HG02610 (cell line): Measurements from ENCODE around the gene KCNJ5.

Experiments used
- ATAC-seq: cut with Tn5 transposase; IDR thresholded peaks from one replicate; pipeline ENCODE4 v1.9.1; 2021; ENCODE audit warnings: mild to moderate bottlenecking, moderate library complexity; ENCODE audit not compliant: unreplicated experiment

The KCNJ5 gene

GRCh38 chr11:128868841-128869671 lies 22.1 kb upstream of the KCNJ5 start:
- ATAC-seq: no peak

GRCh38 chr11:128871168-128871610 lies 20.0 kb upstream of the KCNJ5 start:
- no peak for ATAC-seq

- no peak for ATAC-seq
Observed at GRCh38 chr11:128872094-128872493, 19.1 kb upstream of the KCNJ5 start.

GRCh38 chr11:128872594-128872993 lies 18.6 kb upstream of the KCNJ5 start:
- no peak for ATAC-seq

GRCh38 chr11:128874427-128874826 lies 16.7 kb upstream of the KCNJ5 start:
- ATAC-seq: no peak

- ATAC-seq: no peak
Observed at GRCh38 chr11:128876133-128876650, 15.0 kb upstream of the KCNJ5 start.

GRCh38 chr11:128877726-128878125 lies 13.4 kb upstream of the KCNJ5 start:
- no peak for ATAC-seq

GRCh38 chr11:128878455-128878854 lies 12.7 kb upstream of the KCNJ5 start:
- no peak for ATAC-seq

- ATAC-seq: no peak
Observed at GRCh38 chr11:128879817-128880216, 11.3 kb upstream of the KCNJ5 start.

GRCh38 chr11:128881221-128881620 lies 9.9 kb upstream of the KCNJ5 start:
- ATAC-seq: no peak

- ATAC-seq: no peak
Observed at GRCh38 chr11:128882451-128882850, 8.7 kb upstream of the KCNJ5 start.

GRCh38 chr11:128884054-128884453 lies 7.1 kb upstream of the KCNJ5 start:
- ATAC-seq: no peak

GRCh38 chr11:128884703-128885338 lies 6.3 kb upstream of the KCNJ5 start:
- peak; percentile 81 for ATAC-seq

- ATAC-seq: no peak
Observed at GRCh38 chr11:128886406-128887124, 4.6 kb upstream of the KCNJ5 start.

- ATAC-seq: no peak
Observed at GRCh38 chr11:128888034-128888985, 2.8 kb upstream of the KCNJ5 start.

GRCh38 chr11:128889657-128890213 lies 1.4 kb upstream of the KCNJ5 start:
- ATAC-seq: no peak

- no peak for ATAC-seq
Observed at GRCh38 chr11:128890216-128890542, 977 bp upstream of the KCNJ5 start.

- ATAC-seq: no peak
Observed at GRCh38 chr11:128891913-128892398, 800 bp downstream of the KCNJ5 start.

- ATAC-seq: no peak
Observed at GRCh38 chr11:128892866-128893565, 1.9 kb downstream of the KCNJ5 start.
